Astrocyte of the cerebellum (primary cell): Measurements from ENCODE around the gene DNPH1.

Experiments used
- DNase-seq: peaks from one replicate; pipeline ENCODE4 v3.0.0-alpha.2; 2011; ENCODE audit warnings: low read depth
- H3K4me3 ChIP-seq: 2 replicates; pipeline ENCODE4 v1.5.1; 2011; ENCODE audit warnings: mild to moderate bottlenecking, low read depth, low read length, moderate library complexity
- in situ Hi-C: cut with HindIII; loops from 2 replicates; pipeline ENCODE4 v1.10.0; 2017; ENCODE audit warnings: low sequenced_read_pairs
- TF ChIP-seq, protein P1 (sequence below): IDR thresholded peaks from 2 replicates; pipeline ENCODE4 v1.5.1; 2012; ENCODE audit warnings: low read length, low read depth, moderate library complexity, mild to moderate bottlenecking; ENCODE audit errors: missing control alignments

The DNPH1 gene

GRCh38 chr6:43185391-43185985 is 43.8 kb downstream of the DNPH1 start:
- H3K4me3 ChIP-seq, result no peak overlapping the region
- no peak for DNase-seq
- TF ChIP-seq, protein P1, sequence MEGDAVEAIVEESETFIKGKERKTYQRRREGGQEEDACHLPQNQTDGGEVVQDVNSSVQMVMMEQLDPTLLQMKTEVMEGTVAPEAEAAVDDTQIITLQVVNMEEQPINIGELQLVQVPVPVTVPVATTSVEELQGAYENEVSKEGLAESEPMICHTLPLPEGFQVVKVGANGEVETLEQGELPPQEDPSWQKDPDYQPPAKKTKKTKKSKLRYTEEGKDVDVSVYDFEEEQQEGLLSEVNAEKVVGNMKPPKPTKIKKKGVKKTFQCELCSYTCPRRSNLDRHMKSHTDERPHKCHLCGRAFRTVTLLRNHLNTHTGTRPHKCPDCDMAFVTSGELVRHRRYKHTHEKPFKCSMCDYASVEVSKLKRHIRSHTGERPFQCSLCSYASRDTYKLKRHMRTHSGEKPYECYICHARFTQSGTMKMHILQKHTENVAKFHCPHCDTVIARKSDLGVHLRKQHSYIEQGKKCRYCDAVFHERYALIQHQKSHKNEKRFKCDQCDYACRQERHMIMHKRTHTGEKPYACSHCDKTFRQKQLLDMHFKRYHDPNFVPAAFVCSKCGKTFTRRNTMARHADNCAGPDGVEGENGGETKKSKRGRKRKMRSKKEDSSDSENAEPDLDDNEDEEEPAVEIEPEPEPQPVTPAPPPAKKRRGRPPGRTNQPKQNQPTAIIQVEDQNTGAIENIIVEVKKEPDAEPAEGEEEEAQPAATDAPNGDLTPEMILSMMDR, result no peak
- in situ Hi-C loops, result no loop called here

GRCh38 chr6:43184268-43184985 is 44.9 kb downstream of the DNPH1 start:
- DNase-seq, result no peak
- in situ Hi-C loops, result loop anchor here (5.0 kb wide), 1 partner anchor 33 kb away; no protein-coding TSS in a partner anchor
- no peak overlapping the region for H3K4me3 ChIP-seq
- TF ChIP-seq, protein P1, result no peak

- TF ChIP-seq, protein P1, result no peak
- in situ Hi-C loops, result loop anchor here (5.0 kb wide), 1 partner anchor 34 kb away; no protein-coding TSS in a partner anchor
- no peak overlapping the region for H3K4me3 ChIP-seq
- DNase-seq, result no peak
These were observed 45.8 kb downstream of the DNPH1 start for GRCh38 chr6:43183441-43183840.

DNA sequence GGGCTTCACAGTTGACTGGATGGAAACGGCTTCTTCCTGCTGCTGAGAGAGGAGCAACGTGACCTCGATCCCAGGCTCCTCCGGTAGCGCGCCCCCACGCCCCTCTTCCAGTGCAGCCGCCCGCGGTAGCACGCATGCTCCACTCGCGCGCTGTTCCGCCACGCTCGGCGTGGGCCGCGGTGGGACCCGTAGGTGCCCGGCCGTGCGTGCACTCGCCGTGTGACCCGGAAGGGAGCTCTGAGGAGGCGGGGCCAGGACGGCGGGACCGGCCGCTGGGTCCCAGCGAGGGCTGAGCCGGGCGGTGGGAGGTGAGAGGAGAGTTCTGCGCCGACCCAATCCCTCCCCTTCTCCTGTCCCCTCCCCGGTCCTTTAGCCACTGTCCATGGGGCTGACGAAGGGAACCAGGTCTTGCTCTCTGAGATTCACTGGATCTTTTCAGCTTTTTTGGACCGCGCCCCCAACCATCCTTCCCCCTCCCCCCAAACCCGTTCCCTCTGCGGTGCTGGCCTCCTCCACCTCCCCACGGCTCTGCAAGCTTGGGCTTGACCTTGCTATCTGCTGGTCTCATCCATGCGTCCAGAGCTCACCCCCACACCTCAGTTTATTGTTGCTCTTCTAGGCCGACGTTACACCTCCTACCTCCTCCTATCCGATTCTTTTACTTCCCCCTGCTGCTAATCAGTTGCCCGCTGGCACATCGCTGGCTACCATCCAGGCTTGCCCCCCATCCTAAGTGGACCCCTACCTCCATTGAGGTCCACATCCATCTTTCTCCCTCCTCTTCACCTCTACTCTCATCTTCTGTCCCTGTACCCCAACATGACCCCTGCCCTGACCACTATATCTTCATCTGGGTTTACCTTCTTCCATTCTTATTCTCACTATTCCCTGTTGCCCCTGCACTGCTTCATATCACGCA is 47.1 kb downstream of the DNPH1 start, which contains the start of gene CUL9:
Gene CUL9, plus strand, starts transcription at position 255 of the 919 bp plus-strand sequence. CDS start 2,115 bp downstream, outside the sequence.
- TF ChIP-seq, protein P1, result no peak
- peak within 1 kb of the TSS; percentile 58 for H3K4me3 ChIP-seq
- no peak for DNase-seq
- in situ Hi-C loops, result loop anchor here (5.0 kb wide), 1 partner anchor 35 kb away; no protein-coding TSS in a partner anchor

GRCh38 chr6:43181621-43181941 is 47.7 kb downstream of the DNPH1 start:
- peak overlapping the region; percentile 58 for H3K4me3 ChIP-seq
- no peak for DNase-seq
- TF ChIP-seq, protein P1, result no peak
- in situ Hi-C loops, result loop anchor here (5.0 kb wide), 1 partner anchor 36 kb away; no protein-coding TSS in a partner anchor

GRCh38 chr6:43180985-43181384 is 48.3 kb downstream of the DNPH1 start:
- TF ChIP-seq, protein P1, result no peak
- H3K4me3 ChIP-seq, result no peak overlapping the region
- DNase-seq, result no peak
- in situ Hi-C loops, result loop anchor here (5.0 kb wide), 1 partner anchor 36 kb away; no protein-coding TSS in a partner anchor
